ENCODE results near the gene ATP10D.
A peak's percentile ranks its signal among the peaks of the same experiment; 100 is the strongest.
"Not testable (repeated sequence)": the region's sequence is repeated elsewhere in the genome, so short reads cannot be mapped to it uniquely, and the experiment has no call there.

ATP10D gene

DNA sequence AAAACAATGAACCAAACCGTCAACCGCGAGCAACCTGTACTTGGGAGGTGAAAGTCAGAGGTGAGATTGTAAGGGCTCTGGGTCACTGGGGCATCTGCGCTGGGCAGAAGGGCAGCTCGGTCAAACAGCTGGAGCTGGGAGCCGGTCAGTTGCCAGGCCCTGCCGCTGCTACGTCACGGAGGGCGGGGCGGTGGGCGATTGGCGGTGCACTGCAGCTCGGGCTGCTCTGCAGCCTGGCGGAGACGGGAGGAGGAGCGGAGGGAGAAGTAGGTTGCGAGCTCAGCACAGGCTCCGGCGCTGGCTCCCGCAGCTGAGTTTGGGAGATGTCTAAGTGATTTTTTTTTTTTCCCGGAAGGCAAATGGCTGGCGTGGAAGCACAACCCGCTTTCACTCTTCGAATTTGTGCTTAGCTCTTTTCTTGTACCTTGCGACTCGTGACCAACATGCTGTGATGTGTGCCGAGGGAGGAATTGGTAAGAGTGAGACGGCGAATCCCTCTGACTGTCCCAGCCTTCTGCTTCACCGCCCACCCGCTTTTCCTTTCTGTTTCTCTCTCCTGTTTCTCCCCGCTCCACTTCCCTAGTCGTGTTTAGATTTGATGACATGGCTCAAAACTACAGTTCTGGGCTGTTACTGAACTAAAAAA lies at the start of gene ATP10D:
ATP10D (plus strand) TSS at position 229 of the 646 bp plus-strand sequence. CDS start 27,266 bp downstream, outside the sequence.
- peak; percentile 74 for DNase-seq

DNA sequence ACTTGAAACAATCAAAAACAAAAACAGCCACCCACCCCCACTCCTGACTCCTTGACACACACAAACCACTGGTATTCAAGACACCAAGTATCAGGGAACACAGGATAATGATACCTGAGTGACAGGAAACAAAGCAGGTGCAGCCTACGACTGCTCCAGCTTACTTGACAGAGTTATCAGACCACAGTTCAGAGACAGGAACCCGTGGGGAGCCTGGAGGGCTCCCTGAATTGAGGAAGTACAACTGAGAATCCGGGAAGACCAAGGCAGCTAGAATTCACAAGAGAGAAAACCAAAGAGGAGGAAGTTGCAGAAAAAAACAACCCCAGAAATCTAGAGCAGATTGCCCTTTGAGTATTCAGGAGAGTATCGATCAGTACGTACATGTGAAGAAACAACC lies 42.1 kb upstream of the ATP10D start:
- DNase-seq = no peak

DNA sequence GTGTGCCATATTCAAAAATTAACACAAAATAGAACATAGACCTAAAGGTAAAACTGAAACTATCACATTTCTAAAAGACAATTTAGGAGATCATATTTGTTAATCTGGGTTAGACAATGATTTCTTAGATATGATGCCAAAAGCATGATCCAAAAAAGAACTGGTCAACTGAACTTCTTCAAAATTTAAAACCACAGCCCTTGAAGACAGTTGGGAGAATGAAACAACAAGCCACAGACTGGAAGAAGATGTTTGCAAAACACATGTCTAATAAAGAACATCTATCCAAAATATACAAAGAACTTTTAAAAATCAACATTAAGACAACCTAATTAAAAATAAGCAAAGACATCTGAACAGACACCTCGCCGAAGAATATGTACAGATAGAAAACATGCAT lies 41.0 kb upstream of the ATP10D start:
- no peak for DNase-seq

DNA sequence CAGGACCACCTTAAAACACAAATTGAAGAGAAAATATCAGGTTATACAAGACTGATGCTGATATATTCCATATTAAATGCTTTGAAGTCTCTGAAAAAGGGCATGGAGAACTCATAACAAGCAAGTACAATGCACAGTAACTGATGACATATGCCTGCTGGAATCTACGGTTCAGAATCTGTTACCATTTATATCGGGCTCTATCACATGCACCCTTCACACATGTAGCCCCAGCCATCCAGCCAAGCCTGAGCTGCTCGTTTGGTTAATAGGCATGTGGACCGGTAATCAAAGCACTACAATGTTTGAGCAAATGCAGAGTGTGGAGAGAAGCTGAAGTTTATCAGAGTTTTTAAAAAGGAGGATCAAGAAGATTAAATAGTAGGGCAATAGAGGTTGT lies 33.4 kb upstream of the ATP10D start:
- no peak for DNase-seq

DNA sequence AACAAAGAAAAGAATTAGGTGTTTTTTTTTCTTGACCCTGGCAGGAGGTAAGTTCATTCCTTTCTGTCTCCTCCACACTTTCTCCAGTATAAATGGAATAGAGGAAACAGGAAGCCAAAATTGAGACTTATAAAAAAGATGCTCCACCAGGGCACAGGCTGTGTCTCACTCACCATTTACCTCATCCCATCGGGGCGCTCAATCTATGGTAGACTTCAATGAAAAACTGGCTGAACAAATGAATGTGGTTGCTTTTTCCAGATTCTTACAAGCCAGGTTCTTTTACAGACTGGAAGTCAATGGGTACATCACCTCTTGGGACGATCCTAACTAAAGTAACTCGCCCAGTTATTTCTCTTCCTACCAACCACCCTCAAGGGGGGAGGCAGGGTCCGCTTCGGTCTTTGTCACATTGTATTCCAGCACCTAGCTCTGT lies 22.3 kb upstream of the ATP10D start:
- DNase-seq = no peak

DNA sequence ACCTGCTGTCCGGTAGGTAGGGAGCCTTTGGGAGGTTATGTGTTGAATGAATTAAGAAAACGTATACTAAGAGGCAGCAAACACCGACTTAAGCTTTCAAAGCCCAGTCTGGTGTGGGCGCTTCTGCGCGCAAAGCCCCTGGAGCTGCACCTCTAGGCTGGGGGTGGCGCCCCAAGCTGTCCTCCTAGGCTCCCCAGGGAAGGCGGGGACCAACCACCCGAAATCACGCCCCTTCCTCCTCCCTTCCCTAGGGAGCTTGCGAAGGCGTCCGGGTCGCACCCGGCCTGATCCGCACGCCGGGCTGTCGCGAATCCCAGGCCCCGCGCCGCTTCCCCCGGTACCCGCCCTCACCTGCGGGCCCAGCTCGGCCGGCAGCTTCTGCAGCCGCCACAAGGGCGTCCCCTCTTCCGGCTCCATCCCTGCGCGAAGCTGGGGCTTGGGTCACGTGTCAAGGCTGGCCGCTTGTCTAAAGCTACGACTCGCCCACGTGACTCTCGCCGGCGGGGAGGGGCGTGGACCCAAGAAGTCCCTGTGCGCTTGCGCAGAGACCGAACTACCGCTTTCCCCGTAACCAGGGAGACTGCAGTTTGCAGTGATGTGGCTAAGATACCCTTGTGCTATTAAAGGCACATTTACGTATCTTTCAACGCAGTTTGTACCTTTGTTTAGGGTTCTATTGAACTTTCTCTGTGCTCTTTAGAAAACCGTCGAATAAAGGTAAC lies 21.7 kb upstream of the ATP10D start, which contains the start of gene COMMD8:
COMMD8 (minus strand) TSS at position 468 of the 722 bp plus-strand sequence; CDS start at position 417, 51 bp downstream.
- peak; percentile 67 for DNase-seq

DNA sequence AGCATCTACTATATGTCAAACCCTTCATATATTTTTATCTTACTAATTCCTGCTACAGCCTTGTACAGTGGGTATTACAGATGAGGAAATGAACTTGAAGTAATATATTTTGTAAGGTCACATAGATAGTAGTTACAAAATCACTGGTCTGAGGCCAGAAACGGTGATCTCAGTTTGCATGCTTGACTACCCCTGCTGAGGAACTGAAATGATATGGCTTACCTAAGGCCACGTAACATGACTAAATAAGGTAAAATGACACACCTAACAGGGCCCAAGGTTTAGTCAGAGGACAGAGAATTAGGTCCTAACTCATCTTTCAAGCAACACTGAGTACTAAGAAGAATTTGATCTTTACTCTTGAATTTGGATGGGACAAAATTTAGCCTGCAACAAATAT lies 20.1 kb upstream of the ATP10D start:
- DNase-seq = no peak

DNA sequence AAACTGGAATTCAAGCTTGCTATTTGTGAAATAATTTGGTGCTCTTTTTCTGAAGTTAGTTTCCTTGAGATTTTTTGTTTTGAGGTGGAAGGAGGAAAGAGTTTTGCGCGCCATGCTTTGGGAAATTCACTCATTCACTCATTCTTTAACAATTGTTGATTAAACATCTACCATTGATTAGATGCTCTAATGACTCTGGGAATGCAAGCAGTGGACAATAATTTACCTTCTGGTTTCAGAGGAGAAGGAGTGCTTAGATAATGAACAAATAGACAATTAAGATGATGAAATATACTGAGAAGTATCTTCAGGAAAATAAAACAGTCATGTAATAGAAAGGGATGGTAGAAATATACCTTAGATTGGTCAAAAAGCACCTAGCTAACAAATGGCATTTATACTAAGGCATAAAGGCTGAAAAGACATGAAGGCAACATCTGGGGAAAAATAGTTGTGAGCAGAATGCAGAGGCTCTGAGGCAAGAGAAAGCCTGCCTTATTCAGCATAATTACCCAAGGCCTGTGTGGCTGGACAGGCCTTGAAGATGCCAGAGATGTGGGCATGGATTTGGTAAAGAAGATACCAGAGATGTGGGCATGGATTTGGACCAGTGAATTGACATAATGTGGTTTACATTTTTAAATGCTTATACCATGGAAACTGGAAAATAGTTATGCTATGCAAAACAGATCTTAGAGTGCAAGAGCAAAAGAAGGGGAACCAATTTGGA lies 18.9 kb upstream of the ATP10D start:
- no peak for DNase-seq

DNA sequence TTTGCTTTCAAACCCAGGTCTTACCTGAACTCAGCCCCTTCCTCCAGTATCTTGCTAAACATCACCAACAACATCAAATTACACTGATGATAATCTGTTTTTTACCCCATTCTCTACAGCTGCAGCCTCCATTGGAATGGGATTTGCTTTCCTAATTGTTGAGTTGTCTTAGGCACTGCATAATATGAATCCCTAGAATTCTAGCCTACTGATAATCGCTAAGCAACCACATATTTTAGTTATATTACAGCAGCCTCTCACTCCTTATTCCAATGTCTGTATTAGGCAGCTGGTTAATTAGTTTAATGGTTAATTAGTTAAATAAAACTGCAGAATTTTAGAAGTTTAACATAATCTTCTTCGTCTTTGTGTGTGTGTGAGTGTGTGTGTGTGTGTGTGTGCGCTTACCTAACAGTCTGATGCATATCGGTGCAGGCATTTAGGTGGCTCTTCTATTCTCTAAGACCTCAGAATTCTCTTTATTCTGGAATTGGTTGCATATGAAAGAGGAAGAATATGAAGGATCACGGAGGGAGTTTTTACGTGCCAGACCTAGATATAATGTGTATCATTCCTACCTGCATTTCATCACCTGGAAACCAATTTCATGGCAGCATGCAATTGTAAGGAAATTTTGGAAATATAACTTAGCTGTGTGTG lies 16.2 kb upstream of the ATP10D start:
- DNase-seq = no peak

DNA sequence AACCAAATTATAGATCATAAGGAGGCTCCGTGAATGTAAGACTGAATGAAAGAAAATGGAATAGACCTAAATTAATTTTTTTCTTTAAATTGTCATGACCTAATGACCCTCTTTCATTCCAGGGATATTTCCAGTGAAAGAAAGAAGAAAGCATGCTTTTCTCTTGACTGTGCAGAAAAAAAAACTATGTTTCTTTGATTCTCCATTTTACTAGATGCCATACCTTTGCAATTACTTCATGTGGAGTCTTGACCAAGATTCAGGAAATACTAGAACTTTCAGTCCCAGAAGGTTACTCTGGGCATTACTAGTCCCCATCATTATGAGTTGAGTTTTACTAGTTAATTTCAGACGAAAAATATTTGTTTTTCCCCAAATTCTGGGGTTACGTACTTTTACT lies 15.1 kb upstream of the ATP10D start:
- no peak for DNase-seq

DNA sequence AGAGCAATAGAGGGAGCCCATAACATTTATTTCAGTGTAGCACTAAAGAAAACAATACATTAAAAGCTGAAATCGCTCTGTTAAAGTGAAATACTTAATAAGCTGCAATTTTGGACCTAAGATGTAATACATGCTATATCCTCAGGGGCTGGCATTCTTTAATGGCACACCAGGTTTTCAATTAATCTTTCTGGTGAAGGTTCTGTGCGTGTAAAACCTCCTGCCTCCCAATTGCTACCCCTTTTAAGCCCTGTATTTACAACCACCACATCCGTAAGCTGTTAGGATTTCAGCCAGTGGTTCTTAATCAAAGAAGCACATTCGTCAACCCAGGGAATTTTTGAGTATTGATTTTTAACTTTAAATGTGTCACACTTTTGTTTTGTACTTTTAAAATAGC lies 14.0 kb upstream of the ATP10D start:
- DNase-seq = no peak

DNA sequence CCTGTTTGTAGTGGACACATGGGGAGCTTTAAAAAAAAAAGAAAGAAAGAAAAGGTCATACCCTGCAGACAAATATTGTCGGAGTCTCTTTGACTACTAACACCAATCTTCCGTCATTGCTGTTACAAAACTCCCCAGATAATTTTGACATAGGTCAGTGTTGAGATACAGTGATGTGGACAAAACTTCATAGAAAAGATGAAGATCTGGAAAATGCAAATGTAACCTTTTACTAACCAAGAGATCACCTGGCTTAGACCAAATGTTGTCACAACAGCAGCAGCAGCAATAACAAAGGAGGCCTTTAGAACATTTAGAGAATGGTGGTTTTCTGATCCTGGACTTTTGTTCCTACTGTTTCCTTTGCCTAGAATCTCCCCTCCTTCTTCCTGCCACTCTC lies 13.5 kb upstream of the ATP10D start:
- no peak for DNase-seq

DNA sequence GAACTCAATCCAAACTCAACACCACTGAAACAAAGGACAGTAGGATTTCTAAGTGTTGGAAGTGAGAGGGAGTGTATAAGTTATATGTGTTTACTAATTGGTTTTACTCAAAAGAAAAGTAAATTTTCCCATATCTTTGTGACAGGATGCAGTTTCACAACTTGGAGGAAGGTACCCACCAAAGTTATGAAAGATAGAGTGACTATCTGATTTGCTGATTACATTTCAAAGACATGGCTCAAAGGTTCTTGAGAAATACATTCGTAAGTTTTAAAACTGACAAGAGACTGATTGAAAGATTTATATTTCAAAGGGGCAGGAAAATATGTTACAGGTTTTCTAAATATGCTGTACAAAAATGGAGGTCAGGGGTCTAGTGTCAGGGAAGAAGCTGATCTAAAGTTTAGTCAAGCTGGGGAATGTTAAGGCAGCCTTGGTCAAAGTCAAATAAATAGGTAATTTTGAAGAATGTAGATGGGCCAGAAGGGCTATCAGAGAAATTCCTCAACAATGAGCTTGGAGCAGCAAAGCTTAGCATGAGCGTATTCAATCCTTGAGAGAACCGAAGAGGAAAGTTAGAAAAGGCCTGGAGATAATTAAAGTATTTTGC lies 11.8 kb upstream of the ATP10D start:
- no peak for DNase-seq

DNA sequence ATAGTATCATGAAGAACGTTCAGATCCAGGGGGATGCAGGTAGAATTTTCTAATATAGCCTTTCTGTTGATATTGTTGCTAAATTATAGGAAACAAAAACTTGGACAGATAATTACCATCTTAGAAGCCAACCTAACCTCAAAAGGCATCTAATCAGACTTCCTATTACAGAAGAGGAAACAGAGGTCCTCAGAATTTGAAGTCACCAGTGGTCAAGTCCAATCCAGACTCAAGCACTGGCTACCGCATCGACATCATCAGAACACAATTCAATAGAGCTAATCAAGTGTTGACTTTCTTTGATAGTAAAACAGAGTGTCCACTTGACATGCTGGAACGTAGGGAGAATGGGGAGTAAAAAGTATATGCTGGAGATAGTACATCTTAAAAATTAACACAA lies 10.3 kb upstream of the ATP10D start:
- DNase-seq = no peak

DNA sequence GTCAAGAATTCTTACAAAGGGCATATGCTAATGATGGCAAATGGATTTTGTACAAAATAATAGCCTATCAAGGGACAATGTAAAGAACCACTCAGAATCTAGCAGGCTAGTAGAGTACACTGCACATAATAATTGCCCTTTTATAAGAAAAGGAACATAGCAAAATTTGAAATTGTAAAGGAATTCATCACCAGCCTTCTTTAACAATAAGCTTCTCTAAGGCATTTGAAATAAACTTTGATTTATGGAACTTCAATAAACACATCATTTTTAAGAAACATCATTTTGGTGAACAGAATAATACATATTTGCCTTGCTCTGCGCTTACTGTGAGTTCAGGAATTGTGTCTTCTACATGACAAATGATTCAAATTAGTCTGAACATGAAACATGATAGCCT lies 9.7 kb upstream of the ATP10D start:
- DNase-seq = no peak

DNA sequence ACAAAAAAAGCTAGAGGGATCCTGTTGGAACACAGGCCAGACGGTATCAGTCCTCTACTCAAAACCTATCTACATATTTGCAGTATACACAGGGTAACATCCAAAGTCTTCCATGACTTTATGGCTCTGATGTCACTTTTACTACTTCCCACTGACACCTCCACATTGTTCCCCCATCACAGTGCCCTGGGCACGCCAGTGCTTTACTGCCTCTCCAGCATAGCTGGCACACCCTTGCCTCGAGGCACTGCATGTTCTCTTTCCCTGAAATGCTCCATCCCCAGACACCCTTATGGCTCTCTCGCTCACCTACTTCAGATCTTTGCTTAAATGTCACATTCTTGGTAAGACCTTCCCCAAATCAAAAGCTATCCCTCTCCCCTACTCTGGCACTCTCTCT lies 6.3 kb upstream of the ATP10D start:
- DNase-seq = no peak

DNA sequence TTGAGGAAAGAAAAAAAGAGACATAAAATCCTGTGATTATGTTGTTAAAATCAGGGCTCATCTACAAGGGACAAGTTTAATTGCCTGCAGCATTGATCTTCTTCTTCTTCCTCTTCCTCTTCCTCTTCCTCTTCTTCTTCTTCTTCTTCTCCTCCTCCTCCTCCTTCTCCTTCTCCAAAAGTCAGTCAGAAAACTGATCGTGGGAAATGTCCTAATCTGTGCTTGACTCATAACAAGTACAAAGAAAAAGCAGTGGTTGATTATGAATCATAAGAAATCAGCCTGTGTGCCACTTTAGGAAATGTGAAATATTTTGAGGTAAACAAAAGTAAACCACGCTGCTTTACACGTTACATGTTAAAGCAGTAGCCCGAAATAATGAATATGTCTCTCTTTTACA lies 2.7 kb upstream of the ATP10D start:
- DNase-seq = no peak

DNA sequence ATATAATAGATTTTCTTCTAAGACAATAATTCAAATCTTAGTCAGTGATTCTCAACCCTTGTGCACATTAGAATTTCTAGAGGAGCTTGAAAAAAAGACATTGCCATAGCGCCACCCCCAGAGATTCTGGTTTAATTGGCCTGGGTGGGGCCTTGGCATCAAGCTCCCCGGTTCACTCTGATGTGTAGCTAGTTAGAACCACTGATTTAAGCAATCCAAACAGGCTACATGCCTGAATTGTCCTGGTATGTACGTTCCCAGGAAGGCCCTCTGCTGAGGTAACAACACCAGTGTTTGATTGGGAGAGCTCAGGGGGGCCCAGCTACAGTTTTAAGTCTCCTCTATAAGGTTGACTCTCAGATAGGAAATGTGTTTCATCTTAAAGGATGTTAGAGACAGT lies 1.3 kb upstream of the ATP10D start:
- no peak for DNase-seq

DNA sequence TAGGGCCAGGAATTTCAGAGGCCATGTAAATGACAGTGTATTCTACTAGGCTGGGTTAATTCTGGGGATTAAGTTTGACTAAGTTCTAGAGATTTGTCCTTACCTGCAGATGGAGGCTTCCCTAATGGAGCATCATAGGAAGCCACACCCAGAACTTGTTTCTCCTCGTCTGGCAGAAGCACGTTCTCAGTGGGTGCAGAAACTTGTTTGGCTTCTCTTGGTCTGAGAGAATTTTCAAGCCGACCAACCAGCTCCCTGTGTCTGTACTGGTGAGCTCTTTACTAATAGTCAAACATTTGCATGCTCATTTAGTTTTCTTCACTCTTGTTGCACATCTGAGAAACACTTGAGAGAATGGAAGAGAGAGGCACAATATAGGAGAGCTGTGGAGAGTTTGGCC lies 907 bp upstream of the ATP10D start:
- DNase-seq = no peak

DNA sequence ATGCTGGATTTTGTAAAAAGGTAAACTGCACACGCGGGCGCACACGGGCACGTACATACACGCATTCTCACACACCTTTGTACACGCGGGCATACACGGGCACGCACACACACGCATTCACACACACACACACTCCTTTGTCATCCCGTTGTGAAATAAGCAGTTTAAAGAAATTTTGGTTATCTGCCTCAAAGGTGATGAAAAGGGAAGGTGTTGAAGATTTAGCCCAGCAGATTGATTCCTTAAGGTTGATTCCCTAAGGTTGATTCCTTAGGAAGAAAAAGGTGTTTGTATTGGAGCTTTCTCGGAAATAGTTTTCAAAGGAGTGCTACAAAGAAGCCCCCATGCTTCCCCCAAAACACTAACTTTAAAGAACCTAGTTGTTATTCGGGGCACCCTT lies 693 bp downstream of the ATP10D start:
- DNase-seq = no peak

DNA sequence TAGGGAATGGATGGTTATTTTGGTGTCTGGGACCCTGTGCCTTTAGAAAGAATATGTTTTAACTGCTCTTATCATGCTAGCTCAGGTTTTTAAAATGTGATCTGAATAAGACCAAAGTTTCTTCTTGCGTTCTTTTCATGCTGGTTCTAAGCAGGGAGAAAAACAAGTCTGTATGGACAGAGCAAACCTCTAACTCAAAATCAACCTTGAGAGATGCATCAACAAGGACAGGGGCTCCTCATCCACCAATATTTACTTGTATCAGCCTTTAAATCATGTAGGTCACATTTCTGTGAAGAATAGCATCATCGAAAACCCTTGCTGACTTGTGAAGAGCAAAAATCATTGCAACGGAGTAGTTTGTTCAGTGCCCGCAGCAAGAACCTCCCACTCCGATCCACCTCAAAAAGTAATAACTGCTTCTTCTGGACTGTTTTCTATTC lies 1.2 kb downstream of the ATP10D start:
- DNase-seq = no peak

DNA sequence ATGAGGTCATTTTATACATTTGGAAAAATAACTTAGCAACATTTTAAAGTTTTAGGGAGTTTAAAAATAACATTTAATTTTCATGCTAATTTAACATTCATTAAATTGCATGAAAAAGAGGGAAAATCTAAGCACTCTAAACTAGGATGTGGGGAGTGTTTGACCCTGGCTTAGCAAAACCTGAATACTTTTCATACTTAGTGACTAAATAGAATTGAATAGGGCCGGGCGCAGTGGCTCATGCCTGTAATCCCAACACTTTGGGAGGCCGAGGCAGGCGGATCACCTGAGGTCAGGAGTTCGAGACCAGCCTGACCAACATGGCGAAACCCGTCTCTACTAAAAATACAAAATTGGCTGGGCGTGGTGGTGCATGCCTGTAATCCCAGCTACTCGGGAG lies 1.7 kb downstream of the ATP10D start:
- not testable (repeated sequence) for DNase-seq

DNA sequence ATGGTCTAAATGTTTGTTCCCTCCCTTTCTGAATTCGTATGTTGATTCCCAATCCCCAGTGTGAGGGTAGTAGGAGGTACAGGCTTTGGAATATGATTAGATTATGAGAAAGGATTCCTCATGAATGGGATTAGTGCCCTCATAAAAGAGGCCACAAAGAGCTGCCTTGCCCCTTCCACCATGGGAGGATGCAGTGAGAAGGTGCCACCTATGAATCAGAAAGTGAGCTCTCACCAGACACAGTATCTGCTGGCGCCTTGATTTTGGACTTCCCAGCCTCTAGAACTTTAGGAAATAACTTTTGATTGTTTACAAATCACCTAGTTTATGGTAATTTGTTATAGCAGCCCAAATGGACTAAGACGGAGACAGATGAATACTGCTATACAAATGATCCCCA lies 3.6 kb downstream of the ATP10D start:
- no peak for DNase-seq
